K562 (cell line): ENCODE data around the gene FADD. TPM values are rescaled to one million over a fixed set of nuclear protein-coding genes. Genes with fewer than 3 reads are reported as not detected.
A peak's percentile ranks its signal among the peaks of the same experiment; 100 is the strongest.

Experiments
- ATAC-seq: fragments of 200-7000 bp; cut with Tn5 transposase; 3 replicates; pipeline ENCODE4 v1.9.1; 2020; ENCODE audit warnings: moderate library complexity
- BruUV-seq: library from RNA; stranded (reverse); fragments of 400-500 nt; replicated peaks from 2 replicates; lab custom pipeline; 2021; lab: Mats Ljungman, UMichigan
- CTCF ChIA-PET: fragments of 300-600 bp; formaldehyde crosslinking; extraction: SDS; loops from one replicate; lab custom pipeline; 2021; ENCODE audit warnings: low intra/inter-chr PET ratio; lab: Yijun Ruan, JAX
- POLR2A ChIA-PET: fragments of 300-600, 350-650 bp; sonication (Branson Sonifier 250); formaldehyde crosslinking; extraction: SDS; loops from one replicate; lab custom pipeline; 2021; ENCODE audit warnings: antibody characterized with exemption, inconsistent platforms; lab: Yijun Ruan, JAX
- DNase-seq, 4 experiments: peaks; one replicate each; pipeline versions ENCODE4 v3.0.0 to v3.0.0-alpha.2; 2011 to 2018; ENCODE audit warnings: low spot score in 3 of 4, mixed read lengths in 3 of 4; ENCODE audit errors: extremely low read depth in 1 of 4
- FAIRE-seq: peaks from 2 replicates; lab custom pipeline; 2011; peaks lifted over from hg19 to GRCh38; lab: Jason Lieb, UNC
- H2AFZ ChIP-seq: 2 replicates; pipeline ENCODE4 v1.6.0; 2011; ENCODE audit warnings: low read depth, low read length, control low read depth, inconsistent platforms
- H3K27ac ChIP-seq: fragments of 200-600 bp; 3 replicates; pipeline ENCODE4 v1.8.0; 2011; ENCODE audit warnings: low read depth, mild to moderate bottlenecking, control low read depth, inconsistent platforms, low read length, moderate library complexity, mixed read lengths; ENCODE audit errors: extremely low read depth
- H3K27me3 ChIP-seq, 2 experiments: fragments of 300-600 bp in 1 of 2; 2 replicates in 1 of 2; 3 replicates in 1 of 2; pipeline versions ENCODE4 v1.6.0 to v1.8.0; 2011; ENCODE audit warnings: inconsistent platforms in 2 of 2, low read length in 2 of 2, mild to moderate bottlenecking in 1 of 2, mixed read lengths in 1 of 2, moderate library complexity in 1 of 2; ENCODE audit not compliant: control insufficient read depth in 2 of 2, insufficient read depth in 2 of 2
- H3K36me3 ChIP-seq: fragments of 300-600 bp; 3 replicates; pipeline ENCODE4 v1.8.0; 2011; ENCODE audit warnings: mild to moderate bottlenecking, low read length, inconsistent platforms; ENCODE audit not compliant: control insufficient read depth, insufficient read depth
- H3K4me1 ChIP-seq, 2 experiments: fragments of 200-600 bp in 1 of 2; replicated peaks in 1 of 2; 2 replicates in 1 of 2; 3 replicates in 1 of 2; pipeline versions ENCODE4 v1.5.1 to v1.8.0; 2011; ENCODE audit warnings: inconsistent platforms in 2 of 2, low read length in 2 of 2, mild to moderate bottlenecking in 1 of 2, mixed read lengths in 1 of 2, moderate library complexity in 1 of 2; ENCODE audit not compliant: control insufficient read depth in 2 of 2, insufficient read depth in 2 of 2
- H3K4me2 ChIP-seq: 2 replicates; pipeline ENCODE4 v1.6.1; 2011; ENCODE audit warnings: low read length, control low read depth, inconsistent platforms, mixed read lengths; ENCODE audit not compliant: insufficient read depth
- H3K4me3 ChIP-seq: fragments of 200-600 bp; sonication (generic), shearing (Covaris generic); 2 replicates; pipeline ENCODE4 v1.5.1; 2016; ENCODE audit warnings: control low read depth, inconsistent platforms
- H3K79me2 ChIP-seq: fragments of 200-600 bp; 3 replicates; pipeline ENCODE4 v1.8.0; 2011; ENCODE audit warnings: low read length, inconsistent platforms; ENCODE audit not compliant: control insufficient read depth, insufficient read depth
- H3K9ac ChIP-seq, 2 experiments: 2 replicates each; pipeline versions ENCODE4 v1.6.0 to v1.6.1; 2011; ENCODE audit warnings: low read depth in 2 of 2, low read length in 2 of 2, control low read depth in 1 of 2, inconsistent platforms in 1 of 2, mild to moderate bottlenecking in 1 of 2, mixed read lengths in 1 of 2; ENCODE audit not compliant: insufficient read depth in 1 of 2
- H3K9me1 ChIP-seq: one replicate; pipeline ENCODE4 v1.6.0; 2011; ENCODE audit warnings: inconsistent platforms, mild to moderate bottlenecking, low read length, moderate library complexity; ENCODE audit not compliant: control insufficient read depth, insufficient read depth
- H3K9me3 ChIP-seq: replicated peaks from 2 replicates; pipeline ENCODE4 v1.5.1; 2011; ENCODE audit warnings: low read depth, low read length, inconsistent platforms; ENCODE audit not compliant: control insufficient read depth, insufficient read depth
- H4K20me1 ChIP-seq: replicated peaks from 2 replicates; pipeline ENCODE4 v1.6.1; 2011; ENCODE audit warnings: low read length, inconsistent platforms, mixed read lengths; ENCODE audit not compliant: control insufficient read depth, insufficient read depth
- NFIC ChIP-seq: fragments of 450-650 bp; IDR thresholded peaks from 2 replicates; pipeline ENCODE4 v1.6.1; 2017; ENCODE audit warnings: mild to moderate bottlenecking, inconsistent platforms
- ZNF696 ChIP-seq: fragments of 250-450 bp; sonication (Bioruptor Pico); conservative IDR thresholded peaks from 2 replicates; pipeline ENCODE4 v1.4.0; 2020; ENCODE audit warnings: mild to moderate bottlenecking, moderate library complexity
- WGBS: fragments of 100-300 bp; shearing (Covaris generic); methylation state at CpG from one replicate; pipeline ENCODE4 v1.1.6; 2016; ENCODE audit warnings: low coverage, mixed read lengths; ENCODE audit not compliant: insufficient coverage; ENCODE audit errors: missing lambda C conversion rate; 5-methylcytosine and 5-hydroxymethylcytosine counted together
- in situ Hi-C: fragments of 300-500 bp; cut with MboI; formaldehyde crosslinking; loops from 4 replicates; pipeline ENCODE4 v1.15.0; 2018; ENCODE audit warnings: inconsistent platforms, mixed read lengths
- intact Hi-C: fragments of 100-400 bp; cut with micrococcal nuclease; formaldehyde crosslinking; loops from 2 replicates; pipeline ENCODE4 v1.14.2; 2022
- polyA plus RNA-seq, 8 experiments: library from polyadenylated mRNA; depleted of rRNA in 4 of 8; stranded (reverse) in 5 of 8; unstranded in 3 of 8; fragments of >200 nt; fragmentation: Nextera tagmentation in 2 of 8; fragmentation: Illumina TruSeq in 1 of 8; extraction: Ambion mirVana in 2 of 8; extraction: Trizol in 1 of 8; gene quantifications; 2 replicates each; pipeline versions ENCODE4 v1.2.1 to v1.2.3, GENCODE V29; 2011 to 2014; ENCODE audit warnings: inconsistent platforms in 1 of 8, missing spikeins in 1 of 8
- total RNA-seq, 7 experiments: library from RNA; depleted of rRNA in 6 of 7; stranded (reverse); fragments of >200 nt in 6 of 7; fragmentation: Illumina TruSeq in 2 of 7; extraction: Trizol in 2 of 7; gene quantifications; 2 replicates each; pipeline versions ENCODE4 v1.2.1 to v1.2.3, GENCODE V29; 2011 to 2021; ENCODE audit warnings: low replicate concordance in 1 of 7
- TF ChIP-seq, protein P1 (sequence below): sonication (generic); formaldehyde crosslinking; IDR thresholded peaks from 2 replicates; pipeline ENCODE4 v1.8.1; 2023; ENCODE audit warnings: mild to moderate bottlenecking, missing genetic modification reagents
- TF ChIP-seq, protein P2 (sequence below): fragments of 200-400 bp; formaldehyde crosslinking; IDR thresholded peaks from 2 replicates; pipeline ENCODE4 v1.6.1; 2017; ENCODE audit warnings: mild to moderate bottlenecking, low read depth, low read length, moderate library complexity

The FADD gene
- total and polyA plus RNA-seq, 9 of the 15 experiments (the other 6 are each of a cell fraction or from before 2014, with no cell fraction given), result 0.29 to 26.9 (median 20.4) TPM

DNA sequence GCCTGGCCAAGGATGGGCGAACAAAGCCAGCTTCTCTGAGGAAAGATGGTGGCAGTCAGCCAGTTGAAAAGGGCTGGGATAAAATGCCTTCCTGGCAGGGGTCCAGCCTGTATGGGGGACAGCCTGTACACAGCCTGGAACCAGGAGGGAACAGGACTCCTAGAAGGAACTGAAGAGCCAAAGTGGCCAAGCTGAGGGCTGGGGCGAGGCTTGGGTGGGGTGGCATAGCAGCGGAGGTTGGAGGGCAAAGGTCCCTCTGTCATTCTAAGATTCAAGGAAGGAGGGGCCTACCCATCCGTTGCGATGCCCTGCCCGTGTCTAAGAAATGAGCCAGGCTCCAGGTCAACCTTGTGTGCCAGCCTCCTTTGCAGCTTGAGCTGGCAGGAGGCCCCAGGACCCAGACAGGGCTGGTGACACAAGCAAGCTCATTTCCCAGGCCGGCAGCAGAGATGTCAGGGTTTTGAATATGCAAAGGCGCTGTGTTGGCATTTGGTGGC lies 22.6 kb downstream of the FADD start:
- no peak for FAIRE-seq
- TF ChIP-seq, protein P1, sequence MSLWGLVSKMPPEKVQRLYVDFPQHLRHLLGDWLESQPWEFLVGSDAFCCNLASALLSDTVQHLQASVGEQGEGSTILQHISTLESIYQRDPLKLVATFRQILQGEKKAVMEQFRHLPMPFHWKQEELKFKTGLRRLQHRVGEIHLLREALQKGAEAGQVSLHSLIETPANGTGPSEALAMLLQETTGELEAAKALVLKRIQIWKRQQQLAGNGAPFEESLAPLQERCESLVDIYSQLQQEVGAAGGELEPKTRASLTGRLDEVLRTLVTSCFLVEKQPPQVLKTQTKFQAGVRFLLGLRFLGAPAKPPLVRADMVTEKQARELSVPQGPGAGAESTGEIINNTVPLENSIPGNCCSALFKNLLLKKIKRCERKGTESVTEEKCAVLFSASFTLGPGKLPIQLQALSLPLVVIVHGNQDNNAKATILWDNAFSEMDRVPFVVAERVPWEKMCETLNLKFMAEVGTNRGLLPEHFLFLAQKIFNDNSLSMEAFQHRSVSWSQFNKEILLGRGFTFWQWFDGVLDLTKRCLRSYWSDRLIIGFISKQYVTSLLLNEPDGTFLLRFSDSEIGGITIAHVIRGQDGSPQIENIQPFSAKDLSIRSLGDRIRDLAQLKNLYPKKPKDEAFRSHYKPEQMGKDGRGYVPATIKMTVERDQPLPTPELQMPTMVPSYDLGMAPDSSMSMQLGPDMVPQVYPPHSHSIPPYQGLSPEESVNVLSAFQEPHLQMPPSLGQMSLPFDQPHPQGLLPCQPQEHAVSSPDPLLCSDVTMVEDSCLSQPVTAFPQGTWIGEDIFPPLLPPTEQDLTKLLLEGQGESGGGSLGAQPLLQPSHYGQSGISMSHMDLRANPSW (CRISPR knock-in tag), result no peak
- TF ChIP-seq NFIC (peak; percentile 28), ZNF696 (no peak)
- TF ChIP-seq, protein P2, sequence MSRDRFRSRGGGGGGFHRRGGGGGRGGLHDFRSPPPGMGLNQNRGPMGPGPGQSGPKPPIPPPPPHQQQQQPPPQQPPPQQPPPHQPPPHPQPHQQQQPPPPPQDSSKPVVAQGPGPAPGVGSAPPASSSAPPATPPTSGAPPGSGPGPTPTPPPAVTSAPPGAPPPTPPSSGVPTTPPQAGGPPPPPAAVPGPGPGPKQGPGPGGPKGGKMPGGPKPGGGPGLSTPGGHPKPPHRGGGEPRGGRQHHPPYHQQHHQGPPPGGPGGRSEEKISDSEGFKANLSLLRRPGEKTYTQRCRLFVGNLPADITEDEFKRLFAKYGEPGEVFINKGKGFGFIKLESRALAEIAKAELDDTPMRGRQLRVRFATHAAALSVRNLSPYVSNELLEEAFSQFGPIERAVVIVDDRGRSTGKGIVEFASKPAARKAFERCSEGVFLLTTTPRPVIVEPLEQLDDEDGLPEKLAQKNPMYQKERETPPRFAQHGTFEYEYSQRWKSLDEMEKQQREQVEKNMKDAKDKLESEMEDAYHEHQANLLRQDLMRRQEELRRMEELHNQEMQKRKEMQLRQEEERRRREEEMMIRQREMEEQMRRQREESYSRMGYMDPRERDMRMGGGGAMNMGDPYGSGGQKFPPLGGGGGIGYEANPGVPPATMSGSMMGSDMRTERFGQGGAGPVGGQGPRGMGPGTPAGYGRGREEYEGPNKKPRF, result no peak
- Histone ChIP-seq H3K4me2 (no peak overlapping the region), H4K20me1 (no peaks in the 10 kb centered on the region), H3K9ac (no peak overlapping the region), H2AFZ (no peak overlapping the region), H3K9me3 (no peaks in the 10 kb centered on the region), H3K4me1 (peaks cover 2 to 4% of the 10 kb centered on the region in 2 experiments; a peak in 1 of 5 replicates), H3K36me3 (no peaks in the 10 kb centered on the region), H3K4me3 (no peak overlapping the region), H3K27ac (no peak overlapping the region), H3K27me3 (no peaks in the 10 kb centered on the region), H3K79me2 (no peaks in the 10 kb centered on the region), H3K9me1 (no peaks in the 10 kb centered on the region)
- ATAC-seq, result no peak
- CTCF ChIA-PET, result no interaction called here
- 16% methylated on average over 5 of the region's 8 CpGs for WGBS
- in situ Hi-C loops (no loop called here), intact Hi-C loops (no loop called here)
- no peak for DNase-seq
- no TSS peak for BruUV-seq
- POLR2A ChIA-PET, result interaction anchor here (0.6 to 1.8 kb wide), 2 partner anchors 21 to 157 kb away, joined by 4 to 8 read pairs; no protein-coding TSS in a partner anchor
